ENCODE results near the gene SLC25A13. TPM values are rescaled to one million over a fixed set of nuclear protein-coding genes. Genes with fewer than 3 reads are reported as not detected.

Gene SLC25A13
- total RNA-seq, 1 donor from 2014 or later: 28.5 TPM

- no peaks in the 10 kb centered on the region for H3K9me3 Mint-ChIP-seq
These were observed 137.1 kb downstream of the SLC25A13 start for GRCh38 chr7:96184783-96185182.

GRCh38 chr7:96183163-96183670, 138.7 kb downstream of the SLC25A13 start:
- intact Hi-C loops (cut with micrococcal nuclease): no loop called here
- TF ChIP-seq CTCF (IDR thresholded peaks at IDR 0.05): no peak
- Mint-ChIP-seq H3K4me3 (no peak overlapping the region), H3K27ac (no peak overlapping the region), H3K4me1 (no peaks in the 10 kb centered on the region), H3K27me3 (no peaks in the 10 kb centered on the region), H3K36me3 (ENCODE audit: low read depth) (peaks cover 62% of the 10 kb centered on the region), H3K9me3 (no peaks in the 10 kb centered on the region)
- ChIA-PET POLR2A (no interaction called here), CTCF (no interaction called here)
- ATAC-seq (ENCODE audit: low read depth) (no peak), DNase-seq (no peak)

More at GRCh38 chr7:96184783-96185182, 137.1 kb downstream of the SLC25A13 start:
- TF ChIP-seq CTCF (IDR thresholded peaks at IDR 0.05): no peak
- Mint-ChIP-seq H3K27ac (no peak overlapping the region), H3K4me3 (no peak overlapping the region), H3K27me3 (no peaks in the 10 kb centered on the region), H3K36me3 (ENCODE audit: low read depth) (peaks cover 61% of the 10 kb centered on the region), H3K4me1 (no peaks in the 10 kb centered on the region)
- ChIA-PET POLR2A (no interaction called here), CTCF (no interaction called here)
- ATAC-seq (ENCODE audit: low read depth) (no peak), DNase-seq (no peak)
- intact Hi-C loops (cut with micrococcal nuclease): no loop called here

DNA sequence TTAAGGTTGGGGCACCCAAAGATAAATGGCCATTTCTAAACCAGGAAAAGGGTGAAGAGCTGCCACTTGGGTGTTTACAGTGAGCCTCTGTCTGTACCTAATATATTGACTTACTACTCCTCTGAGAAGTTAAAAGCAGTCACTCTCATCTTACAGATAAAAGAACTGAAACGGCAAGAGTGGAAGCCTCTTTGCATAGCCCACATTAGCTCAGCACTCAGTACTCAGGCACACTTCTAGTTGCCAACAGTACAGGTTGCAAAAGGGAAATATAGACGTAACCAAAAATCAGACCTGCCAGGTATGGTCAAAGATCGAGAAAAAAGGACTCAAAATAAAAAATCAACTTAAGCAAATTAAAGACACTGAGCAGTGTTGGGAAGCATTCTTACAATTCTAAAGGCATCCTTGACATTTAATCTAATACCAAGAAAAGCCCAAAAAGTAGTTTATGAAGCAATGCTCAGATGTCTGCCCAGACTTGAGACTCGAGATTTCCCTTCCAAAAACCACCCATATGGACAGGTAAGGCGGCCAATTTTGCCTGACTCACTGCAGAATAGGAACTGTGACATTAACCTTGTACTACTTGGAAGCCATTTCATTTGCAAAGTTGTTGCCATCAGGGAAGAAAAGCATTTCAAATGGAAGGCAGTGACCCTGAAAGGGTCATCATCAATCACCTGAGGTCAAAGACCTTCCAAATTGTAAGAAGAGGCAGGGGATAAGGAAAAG, 139.3 kb downstream of the SLC25A13 start:
- peaks cover 57% of the 10 kb centered on the region for H3K36me3 Mint-ChIP-seq (ENCODE audit: low read depth)
- CTCF ChIA-PET: interaction anchor here (0.8 kb wide), 1 partner anchor 35 kb away, joined by 3 read pairs; no protein-coding TSS in a partner anchor

GRCh38 chr7:96181174-96181573, 140.7 kb downstream of the SLC25A13 start:
- intact Hi-C loops (cut with micrococcal nuclease): no loop called here
- Mint-ChIP-seq H3K27me3 (no peaks in the 10 kb centered on the region), H3K4me1 (no peaks in the 10 kb centered on the region), H3K4me3 (no peak overlapping the region), H3K27ac (no peak overlapping the region), H3K36me3 (ENCODE audit: low read depth) (peaks cover 65% of the 10 kb centered on the region), H3K9me3 (no peaks in the 10 kb centered on the region)
- POLR2A ChIA-PET: no interaction called here
- ATAC-seq (ENCODE audit: low read depth) (no peak), DNase-seq (no peak)
- CTCF ChIA-PET: no interaction called here
- no peak for TF ChIP-seq CTCF (IDR thresholded peaks at IDR 0.05)

More for the DNA sequence above, 139.3 kb downstream of the SLC25A13 start:
- intact Hi-C loops (cut with micrococcal nuclease): no loop called here
- H3K27me3 Mint-ChIP-seq: no peaks in the 10 kb centered on the region
- TF ChIP-seq CTCF (IDR thresholded peaks at IDR 0.05): no peak
- no peaks in the 10 kb centered on the region for H3K9me3 Mint-ChIP-seq
- no peak overlapping the region for H3K27ac Mint-ChIP-seq
- H3K4me3 Mint-ChIP-seq: no peak overlapping the region
- H3K4me1 Mint-ChIP-seq: no peaks in the 10 kb centered on the region
- POLR2A ChIA-PET: no interaction called here
- ATAC-seq (ENCODE audit: low read depth): no peak
- no peak for DNase-seq

DNA sequence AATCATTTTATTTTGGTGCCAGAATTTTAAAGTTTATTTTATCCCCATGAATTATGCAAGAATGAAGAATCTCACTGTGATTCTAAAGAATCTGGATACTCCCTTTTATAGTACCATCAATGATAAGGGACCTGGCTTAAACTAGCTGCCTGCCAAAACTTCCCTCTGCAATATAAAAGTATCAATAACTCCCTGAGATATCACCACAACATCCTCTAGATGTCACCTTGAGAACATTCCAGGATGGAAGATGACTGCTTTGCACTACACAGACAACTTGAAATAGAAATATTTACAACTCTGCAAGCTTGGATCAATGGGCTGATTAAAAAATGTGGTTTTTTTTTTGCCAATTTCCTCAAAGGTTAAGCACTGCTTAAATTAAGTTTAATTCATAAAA, 142.1 kb downstream of the SLC25A13 start:
- no peak for ATAC-seq (ENCODE audit: low read depth)
- no peaks in the 10 kb centered on the region for H3K9me3 Mint-ChIP-seq
- H3K27ac Mint-ChIP-seq: no peak overlapping the region
- DNase-seq: no peak
- CTCF ChIA-PET: interaction anchor here (0.7 kb wide), 1 partner anchor 1070 kb away, joined by 3 read pairs; no protein-coding TSS in a partner anchor
- H3K27me3 Mint-ChIP-seq: no peaks in the 10 kb centered on the region
- POLR2A ChIA-PET: no interaction called here
- no peak for TF ChIP-seq CTCF (IDR thresholded peaks at IDR 0.05)
- no peak overlapping the region for H3K4me3 Mint-ChIP-seq
- H3K4me1 Mint-ChIP-seq: no peaks in the 10 kb centered on the region
- peaks cover 74% of the 10 kb centered on the region for H3K36me3 Mint-ChIP-seq (ENCODE audit: low read depth)
- intact Hi-C loops (cut with micrococcal nuclease): no loop called here

Measured in activated B cell treated with CpG ODN at 0.5 μM for 24 hours (primary cell).